HG03095 (cell line): ENCODE data around the gene RIPK3.

Source experiments
- ATAC-seq: cut with Tn5 transposase; IDR thresholded peaks from one replicate; pipeline ENCODE4 v1.9.1; 2021; ENCODE audit warnings: moderate library complexity; ENCODE audit not compliant: unreplicated experiment

RIPK3 gene

GRCh38 chr14:24324024-24324423 is 15.8 kb downstream of the RIPK3 start:
- no peak for ATAC-seq

DNA sequence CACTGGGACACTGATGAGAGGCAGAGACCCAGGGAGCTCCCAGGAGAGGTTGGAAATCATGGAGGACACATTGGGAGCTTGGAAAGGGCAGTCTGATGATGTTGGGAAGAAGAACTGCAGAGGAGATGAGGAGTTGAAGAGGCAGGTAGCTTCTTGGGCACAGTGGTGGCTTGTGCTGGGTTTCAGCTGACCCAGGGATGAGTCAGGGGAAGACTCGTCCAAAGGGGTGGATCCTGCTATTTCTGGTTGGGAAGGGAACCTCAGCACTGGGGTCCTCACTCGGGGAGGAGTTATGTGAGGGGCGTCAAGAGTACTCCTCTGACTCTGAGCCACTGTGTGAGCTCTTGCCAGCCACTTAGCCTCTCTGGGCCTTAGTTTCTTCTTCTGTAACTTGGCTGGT is 16.4 kb downstream of the RIPK3 start:
- no peak for ATAC-seq

- ATAC-seq = no peak
Measured at GRCh38 chr14:24322672-24323071, 17.1 kb downstream of the RIPK3 start.

DNA sequence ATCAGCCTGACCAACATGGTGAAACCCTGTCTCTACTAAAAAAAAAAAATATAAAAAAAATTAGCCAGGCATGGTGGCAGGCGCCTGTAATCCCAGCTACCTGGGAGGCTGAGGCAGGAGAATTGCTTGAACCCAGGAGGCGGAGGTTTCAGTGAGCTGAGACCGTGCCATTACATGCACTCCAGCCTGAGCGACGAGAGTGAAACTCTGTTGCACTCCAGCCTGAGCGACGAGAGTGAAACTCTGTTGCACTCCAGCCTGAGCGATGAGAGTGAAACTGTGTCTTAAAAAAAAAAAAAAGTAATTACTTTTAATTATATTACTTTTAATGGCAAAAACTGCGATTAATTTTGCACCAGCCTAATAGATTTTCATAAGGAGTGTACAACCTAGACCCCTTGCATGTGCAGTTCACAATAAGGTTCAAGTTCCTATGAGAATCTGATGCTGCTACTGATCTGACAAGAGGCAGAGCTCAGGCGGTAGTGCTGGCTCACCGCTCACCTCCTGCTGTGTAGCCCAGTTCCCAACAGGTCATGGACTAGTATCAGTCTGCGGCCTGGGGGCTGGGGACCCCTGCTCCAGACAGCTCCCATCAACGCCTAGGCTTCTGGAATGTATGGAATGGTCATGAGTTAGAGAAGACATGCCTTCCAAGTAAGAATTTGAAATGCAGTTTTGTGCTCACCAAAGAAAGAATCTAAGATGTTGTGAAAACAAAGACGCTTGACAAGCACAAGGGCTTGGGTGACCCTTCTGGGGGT is 18.4 kb downstream of the RIPK3 start:
- no peak for ATAC-seq

DNA sequence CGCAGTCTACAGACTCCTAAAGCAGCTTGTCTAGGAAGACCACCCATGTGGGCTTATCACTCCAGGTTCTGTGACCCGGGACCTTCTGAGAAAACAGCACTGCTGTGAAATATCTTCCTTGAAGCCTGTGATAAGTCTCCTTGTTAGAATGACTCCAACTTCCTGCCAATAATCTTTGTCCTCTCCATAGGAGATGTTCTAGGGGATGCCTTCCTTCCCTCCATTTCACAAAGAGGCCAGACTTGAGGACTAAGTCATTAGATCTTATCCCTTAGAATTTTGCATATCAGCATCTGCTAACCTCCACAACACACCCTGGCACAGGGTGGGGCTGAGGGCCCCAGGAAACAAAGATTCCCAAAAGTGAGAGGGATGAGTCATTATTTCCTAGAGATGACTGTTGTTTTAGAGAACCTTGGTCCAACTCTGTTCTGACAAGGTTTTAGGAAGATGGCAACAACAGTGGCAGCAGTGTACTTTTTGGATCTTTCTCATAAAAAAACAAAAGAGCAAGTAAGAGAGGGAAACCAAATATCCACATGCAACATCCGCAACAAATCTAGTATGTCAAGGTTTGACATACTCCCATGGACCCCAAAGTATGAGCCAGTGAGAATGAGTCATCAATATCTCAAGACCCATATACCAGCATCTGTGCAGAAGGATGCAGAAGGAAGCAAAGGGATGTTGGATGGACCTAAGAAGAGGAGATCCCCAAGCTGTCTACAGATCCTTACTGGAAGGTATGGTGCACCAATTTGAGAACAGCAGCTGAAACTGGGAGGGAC is 22.5 kb downstream of the RIPK3 start:
- ATAC-seq = no peak

GRCh38 chr14:24316597-24316950 is 23.2 kb downstream of the RIPK3 start:
- ATAC-seq = no peak

DNA sequence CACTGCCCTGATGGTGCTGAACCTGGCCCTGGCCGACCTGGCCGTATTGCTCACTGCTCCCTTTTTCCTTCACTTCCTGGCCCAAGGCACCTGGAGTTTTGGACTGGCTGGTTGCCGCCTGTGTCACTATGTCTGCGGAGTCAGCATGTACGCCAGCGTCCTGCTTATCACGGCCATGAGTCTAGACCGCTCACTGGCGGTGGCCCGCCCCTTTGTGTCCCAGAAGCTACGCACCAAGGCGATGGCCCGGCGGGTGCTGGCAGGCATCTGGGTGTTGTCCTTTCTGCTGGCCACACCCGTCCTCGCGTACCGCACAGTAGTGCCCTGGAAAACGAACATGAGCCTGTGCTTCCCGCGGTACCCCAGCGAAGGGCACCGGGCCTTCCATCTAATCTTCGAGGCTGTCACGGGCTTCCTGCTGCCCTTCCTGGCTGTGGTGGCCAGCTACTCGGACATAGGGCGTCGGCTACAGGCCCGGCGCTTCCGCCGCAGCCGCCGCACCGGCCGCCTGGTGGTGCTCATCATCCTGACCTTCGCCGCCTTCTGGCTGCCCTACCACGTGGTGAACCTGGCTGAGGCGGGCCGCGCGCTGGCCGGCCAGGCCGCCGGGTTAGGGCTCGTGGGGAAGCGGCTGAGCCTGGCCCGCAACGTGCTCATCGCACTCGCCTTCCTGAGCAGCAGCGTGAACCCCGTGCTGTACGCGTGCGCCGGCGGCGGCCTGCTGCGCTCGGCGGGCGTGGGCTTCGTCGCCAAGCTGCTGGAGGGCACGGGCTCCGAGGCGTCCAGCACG is 23.8 kb downstream of the RIPK3 start:
- ATAC-seq = no peak

GRCh38 chr14:24315243-24315806 is 24.5 kb downstream of the RIPK3 start:
- no peak for ATAC-seq

GRCh38 chr14:24314377-24315193 is 25.2 kb downstream of the RIPK3 start:
- ATAC-seq = no peak

- ATAC-seq = no peak
Measured at GRCh38 chr14:24313913-24314312, 25.9 kb downstream of the RIPK3 start.

DNA sequence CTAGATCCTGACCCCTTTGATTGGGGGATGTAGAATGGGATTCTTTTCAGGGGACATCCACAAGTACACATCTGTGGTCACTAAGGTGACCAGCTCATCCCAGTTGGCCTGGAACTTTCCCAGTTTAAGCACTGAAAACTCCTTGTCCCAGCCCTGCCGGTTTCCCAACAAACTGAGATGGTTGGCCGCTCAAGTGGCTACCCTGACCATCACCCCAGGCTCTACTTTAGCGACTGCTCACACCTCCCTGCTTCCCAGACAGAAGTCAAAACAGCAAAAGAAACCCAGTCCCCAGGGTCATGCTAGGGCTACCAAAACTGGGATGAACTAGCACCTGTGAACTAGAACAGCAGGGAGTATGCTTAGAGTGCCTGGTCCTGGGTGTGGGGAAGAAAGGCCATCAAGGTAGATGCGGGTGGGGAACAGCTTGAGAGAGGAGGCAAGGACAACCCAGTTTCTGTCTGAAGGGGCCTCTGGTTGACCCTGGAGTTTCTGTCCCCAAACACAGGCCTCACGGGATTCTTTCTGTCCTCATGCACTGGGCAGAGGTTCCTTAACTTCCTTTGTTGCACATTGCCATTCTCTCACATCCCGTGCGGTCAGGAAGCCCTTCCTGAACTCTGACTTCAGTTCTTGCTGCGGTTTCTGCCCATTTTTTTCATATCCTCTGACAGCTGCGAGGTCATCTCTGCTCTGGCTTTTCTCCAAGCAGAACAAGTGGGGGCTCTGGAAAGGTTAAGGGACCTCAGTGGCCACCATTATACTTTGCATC is 26.9 kb downstream of the RIPK3 start:
- ATAC-seq = no peak

GRCh38 chr14:24311837-24312615 is 27.8 kb downstream of the RIPK3 start:
- ATAC-seq = no peak

- ATAC-seq = peak; percentile 70
Measured at GRCh38 chr14:24310646-24311604, 28.9 kb downstream of the RIPK3 start, which contains the start of gene LTB4R. Gene LTB4R, plus strand, starts transcription at chr14:24311502. Its CDS starts 4,150 bp downstream, at chr14:24315652.

GRCh38 chr14:24310265-24310645 is 29.5 kb downstream of the RIPK3 start:
- no peak for ATAC-seq

- ATAC-seq = no peak
Measured at GRCh38 chr14:24309538-24310264, 30.1 kb downstream of the RIPK3 start, which contains the start of gene LTB4R2. Gene LTB4R2, plus strand, starts transcription at chr14:24310140. Its CDS starts 525 bp downstream, at chr14:24310665.

DNA sequence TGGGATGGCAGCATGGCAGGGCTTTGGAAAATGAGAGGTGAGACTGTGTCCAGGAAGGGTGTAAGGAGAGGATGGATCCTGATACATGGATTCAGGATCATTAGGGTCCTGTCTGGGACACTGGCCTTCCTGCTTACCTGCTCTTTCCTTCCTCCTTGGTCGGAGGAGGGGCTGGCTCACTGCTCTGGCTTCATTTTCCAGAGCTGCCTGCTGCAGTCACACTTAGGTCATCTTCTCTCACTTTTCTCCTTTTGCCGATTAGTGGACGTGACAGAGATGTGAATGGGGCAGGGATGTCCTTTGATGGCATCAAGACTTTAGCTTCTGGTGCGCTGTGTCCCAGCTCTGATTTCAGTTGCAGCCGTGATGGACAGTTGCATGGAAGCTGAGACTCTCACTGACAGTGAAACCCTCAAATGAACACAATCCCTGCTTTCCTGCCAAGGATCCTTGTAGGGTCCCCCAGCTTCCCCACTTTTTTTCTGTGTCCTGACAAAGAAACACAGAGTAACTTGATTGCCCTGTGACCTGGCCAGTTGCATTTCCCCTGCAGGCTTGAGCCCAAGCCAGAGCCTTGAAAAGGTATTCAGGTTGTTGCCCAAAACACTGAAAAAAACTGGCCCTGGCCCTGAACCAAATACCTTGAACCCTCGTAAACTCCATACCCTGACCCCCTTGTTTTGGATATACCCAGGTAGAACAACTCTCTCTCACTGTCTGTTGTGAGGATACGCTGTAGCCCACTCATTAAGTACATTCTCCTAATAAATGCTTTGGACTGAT is 31.3 kb downstream of the RIPK3 start:
- no peak for ATAC-seq
